Smooth muscle cell (in vitro differentiated cells): Measurements from ENCODE around the gene DMD. TPM values are rescaled to one million over a fixed set of nuclear protein-coding genes. Genes with fewer than 3 reads are reported as not detected.

Experiments
- DNase-seq: peaks from one replicate; lab custom pipeline; 2025; ENCODE audit not compliant: unreplicated experiment; lab: John Stamatoyannopoulos, UW
- H2AFZ ChIP-seq: fragments of 200-600 bp; sonication (generic); 2 replicates; pipeline ENCODE4 v1.6.0; 2016; ENCODE audit warnings: antibody characterized with exemption, low read depth, mild to moderate bottlenecking
- H3F3A ChIP-seq: fragments of 200-600 bp; sonication (generic); 2 replicates; pipeline ENCODE4 v1.6.0; 2017; ENCODE audit warnings: antibody characterized with exemption, low read depth
- H3K27ac ChIP-seq: fragments of 200-600 bp; sonication (generic); 2 replicates; pipeline ENCODE4 v1.5.1; 2016; ENCODE audit warnings: low read depth, mild to moderate bottlenecking
- H3K27me3 ChIP-seq: fragments of 200-600 bp; sonication (generic); 2 replicates; pipeline ENCODE4 v1.6.1; 2016; ENCODE audit warnings: low read depth, mild to moderate bottlenecking
- H3K36me3 ChIP-seq: fragments of 200-600 bp; sonication (generic); 2 replicates; pipeline ENCODE4 v1.5.1; 2016; ENCODE audit warnings: low read depth
- H3K4me1 ChIP-seq: fragments of 200-600 bp; sonication (generic); 2 replicates; pipeline ENCODE4 v1.5.1; 2016; ENCODE audit warnings: low read depth
- H3K4me2 ChIP-seq: fragments of 200-600 bp; sonication (generic); 2 replicates; pipeline ENCODE4 v1.6.0; 2016; ENCODE audit warnings: mild to moderate bottlenecking
- H3K4me3 ChIP-seq: fragments of 200-600 bp; sonication (generic); 2 replicates; pipeline ENCODE4 v1.5.1; 2016; ENCODE audit warnings: mild to moderate bottlenecking
- H3K79me2 ChIP-seq: fragments of 200-600 bp; sonication (generic); 2 replicates; pipeline ENCODE4 v1.6.0; 2016; ENCODE audit warnings: low read depth, mild to moderate bottlenecking
- H3K9ac ChIP-seq: fragments of 200-600 bp; sonication (generic); 2 replicates; pipeline ENCODE4 v1.6.0; 2016; ENCODE audit warnings: low read depth
- H3K9me3 ChIP-seq: fragments of 200-600 bp; sonication (generic); replicated peaks from 2 replicates; pipeline ENCODE4 v1.5.1; 2016; ENCODE audit warnings: low read depth
- H4K20me1 ChIP-seq: fragments of 200-600 bp; sonication (generic); 2 replicates; pipeline ENCODE4 v1.6.0; 2016; ENCODE audit warnings: low read depth
- CTCF ChIP-seq: fragments of 200-600 bp; sonication (generic); IDR thresholded peaks from 2 replicates; pipeline ENCODE4 v1.5.1; 2017; ENCODE audit warnings: borderline replicate concordance, mild to moderate bottlenecking, antibody characterized with exemption; ENCODE audit not compliant: insufficient read depth, poor library complexity, severe bottlenecking
- WGBS: methylation state at CpG from one replicate; pipeline ENCODE4 v1.1.7; 2016; ENCODE audit warnings: low lambda C conversion rate; 5-methylcytosine and 5-hydroxymethylcytosine counted together
- polyA plus RNA-seq: library from polyadenylated mRNA; unstranded; fragments of >200 nt; fragmentation: Nextera tagmentation; extraction: Ambion mirVana; gene quantifications from 2 replicates; pipeline ENCODE4 v1.2.1, GENCODE V29; 2016
- total RNA-seq: library from RNA; depleted of rRNA; stranded (reverse); fragments of >200 nt; gene quantifications from 2 replicates; pipeline ENCODE4 v1.2.3, GENCODE V29; 2014

The DMD gene
- total and polyA plus RNA-seq, 2 experiments from 2014 or later, result 12.3 to 12.6 TPM

GRCh38 chrX:31320740-31321139 lies 1890.6 kb downstream of the DMD start:
- Histone ChIP-seq H2AFZ (no peak overlapping the region), H3K4me1 (no peaks in the 10 kb centered on the region), H3K36me3 (no peaks in the 10 kb centered on the region), H3K9me3 (no peaks in the 10 kb centered on the region), H3F3A (no peaks in the 10 kb centered on the region), H3K9ac (no peak overlapping the region), H3K79me2 (no peaks in the 10 kb centered on the region), H4K20me1 (no peaks in the 10 kb centered on the region), H3K27me3 (no peaks in the 10 kb centered on the region), H3K4me3 (no peak overlapping the region), H3K27ac (no peak overlapping the region), H3K4me2 (no peak overlapping the region)
- TF ChIP-seq CTCF, result no peak
- 93% methylated on average over 1 of the region's 1 CpG for WGBS
- DNase-seq, result no peak

- H3K27me3 ChIP-seq, result no peaks in the 10 kb centered on the region
- H3F3A ChIP-seq, result no peaks in the 10 kb centered on the region
- no peak overlapping the region for H3K4me2 ChIP-seq
- no peaks in the 10 kb centered on the region for H3K36me3 ChIP-seq
- H3K9ac ChIP-seq, result no peak overlapping the region
- no peak overlapping the region for H2AFZ ChIP-seq
- DNase-seq, result no peak
- no peak overlapping the region for H3K27ac ChIP-seq
- H3K9me3 ChIP-seq, result no peaks in the 10 kb centered on the region
- no peak overlapping the region for H3K4me3 ChIP-seq
- WGBS, result 74% methylated on average over 2 of the region's 2 CpGs
- no peaks in the 10 kb centered on the region for H3K4me1 ChIP-seq
- H3K79me2 ChIP-seq, result no peaks in the 10 kb centered on the region
- TF ChIP-seq CTCF, result no peak
- no peaks in the 10 kb centered on the region for H4K20me1 ChIP-seq
Observed at GRCh38 chrX:31319586-31319985, 1891.8 kb downstream of the DMD start.

- H3K27ac ChIP-seq, result no peak overlapping the region
- WGBS, result 60% methylated on average over 4 of the region's 4 CpGs
- no peaks in the 10 kb centered on the region for H3K27me3 ChIP-seq
Observed at GRCh38 chrX:31318866-31319265, 1892.5 kb downstream of the DMD start.

More at GRCh38 chrX:31318866-31319265, 1892.5 kb downstream of the DMD start:
- no peaks in the 10 kb centered on the region for H3K4me1 ChIP-seq
- no peaks in the 10 kb centered on the region for H3F3A ChIP-seq
- no peak overlapping the region for H3K4me3 ChIP-seq
- H2AFZ ChIP-seq, result no peak overlapping the region
- TF ChIP-seq CTCF, result no peak
- no peak for DNase-seq
- H3K79me2 ChIP-seq, result no peaks in the 10 kb centered on the region
- H3K9ac ChIP-seq, result no peak overlapping the region
- H3K4me2 ChIP-seq, result no peak overlapping the region
- H3K9me3 ChIP-seq, result no peaks in the 10 kb centered on the region
- no peaks in the 10 kb centered on the region for H4K20me1 ChIP-seq
- no peaks in the 10 kb centered on the region for H3K36me3 ChIP-seq
